HPDE6-E6E7 (cell line): ENCODE data around the gene P2RY6.

ENCODE experiments used
- DNase-seq: peaks from one replicate; pipeline ENCODE4 v3.0.0; 2011; ENCODE audit warnings: missing footprints; ENCODE audit errors: extremely low spot score

P2RY6 gene

GRCh38 chr11:73334384-73335203 is 62.5 kb downstream of the P2RY6 start:
- DNase-seq, result peak; percentile 72

DNA sequence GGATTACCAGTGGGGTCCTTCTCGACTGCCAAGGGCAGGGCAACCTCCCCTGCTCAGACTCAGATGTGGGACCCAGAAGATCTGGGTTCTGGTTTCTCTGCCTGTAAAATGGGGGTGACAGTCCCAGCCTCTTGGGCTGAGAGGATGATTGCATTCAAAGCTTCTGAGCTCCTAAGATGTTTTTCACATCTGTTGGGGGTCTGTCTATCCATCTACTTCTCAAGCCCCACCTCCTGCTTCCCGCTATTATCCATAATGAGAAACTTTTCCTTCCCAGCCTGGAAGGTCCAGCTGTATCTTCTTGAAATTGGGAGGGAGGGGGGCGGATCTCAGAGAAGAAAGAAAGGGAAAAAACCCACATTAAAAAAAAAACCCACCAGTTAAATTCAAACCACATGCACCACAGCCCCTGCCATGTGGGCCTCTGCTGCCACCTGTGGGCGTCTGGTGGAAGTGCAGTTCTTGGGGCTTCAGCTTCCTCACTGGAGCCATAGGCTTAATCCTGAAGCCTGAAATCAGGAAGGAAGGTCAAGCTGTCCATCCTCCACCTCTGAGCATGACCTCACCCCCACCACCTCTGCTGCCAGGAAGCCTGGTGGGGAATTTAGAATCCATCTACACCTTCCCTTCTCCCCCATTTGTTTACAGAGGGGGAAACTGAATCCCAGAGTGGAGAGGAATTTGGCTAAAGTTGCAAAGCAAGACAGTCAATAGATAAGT is 63.2 kb downstream of the P2RY6 start:
- DNase-seq, result peak; percentile 71

- DNase-seq, result no peak
These were observed 65.7 kb downstream of the P2RY6 start for GRCh38 chr11:73337846-73338245.

GRCh38 chr11:73338279-73338678 is 66.1 kb downstream of the P2RY6 start:
- DNase-seq, result no peak

- DNase-seq, result no peak
These were observed 68.0 kb downstream of the P2RY6 start for GRCh38 chr11:73340164-73340563.

DNA sequence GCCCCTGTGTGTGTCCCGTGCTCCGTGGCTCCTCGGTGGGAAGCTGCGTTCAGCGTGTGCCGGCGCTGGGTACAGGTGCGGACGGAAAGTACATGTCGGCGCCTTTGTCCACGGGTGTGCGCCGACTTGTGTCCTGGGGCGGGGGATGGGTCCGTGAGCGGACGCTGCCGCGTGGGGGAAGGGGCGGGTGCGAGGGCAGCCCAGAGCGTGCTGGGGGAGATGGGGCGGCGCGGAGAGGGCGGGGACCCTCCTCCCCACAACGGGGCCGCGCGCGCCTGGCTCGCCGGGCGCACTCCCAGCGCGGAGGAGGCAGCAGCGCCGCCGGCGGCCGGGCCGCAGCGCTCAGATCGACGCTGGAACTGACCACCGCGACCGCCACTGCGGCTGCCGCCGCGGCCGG is 70.5 kb downstream of the P2RY6 start:
- no peak for DNase-seq

GRCh38 chr11:73343076-73343873 is 71.1 kb downstream of the P2RY6 start:
- DNase-seq, result no peak

- no peak for DNase-seq
These were observed 72.1 kb downstream of the P2RY6 start for GRCh38 chr11:73344191-73344607.

- DNase-seq, result no peak
These were observed 73.5 kb downstream of the P2RY6 start for GRCh38 chr11:73345481-73346160.

GRCh38 chr11:73346186-73346935 is 74.2 kb downstream of the P2RY6 start:
- DNase-seq, result no peak

DNA sequence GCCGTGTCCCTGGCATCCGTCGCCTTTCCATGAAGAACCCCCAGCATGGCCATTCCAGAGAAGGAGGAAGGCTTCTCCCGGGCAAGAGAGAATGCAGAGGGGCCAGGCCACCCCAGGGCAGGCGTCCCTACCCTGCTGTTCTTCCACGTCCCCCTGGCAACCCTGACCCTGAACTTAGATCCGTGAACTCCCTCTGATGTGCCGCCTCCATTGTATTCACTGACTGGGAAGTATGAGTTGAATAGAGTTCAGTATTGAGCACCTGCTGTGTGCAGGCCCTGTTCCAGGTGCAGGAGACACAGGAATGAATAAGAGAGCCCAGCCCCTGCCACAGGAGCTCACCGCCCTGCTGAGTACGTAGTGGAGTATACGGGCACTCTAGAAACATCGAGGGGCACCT is 74.9 kb downstream of the P2RY6 start:
- DNase-seq, result no peak
